Measurements from ENCODE around the gene SETBP1.

SETBP1 gene

DNA sequence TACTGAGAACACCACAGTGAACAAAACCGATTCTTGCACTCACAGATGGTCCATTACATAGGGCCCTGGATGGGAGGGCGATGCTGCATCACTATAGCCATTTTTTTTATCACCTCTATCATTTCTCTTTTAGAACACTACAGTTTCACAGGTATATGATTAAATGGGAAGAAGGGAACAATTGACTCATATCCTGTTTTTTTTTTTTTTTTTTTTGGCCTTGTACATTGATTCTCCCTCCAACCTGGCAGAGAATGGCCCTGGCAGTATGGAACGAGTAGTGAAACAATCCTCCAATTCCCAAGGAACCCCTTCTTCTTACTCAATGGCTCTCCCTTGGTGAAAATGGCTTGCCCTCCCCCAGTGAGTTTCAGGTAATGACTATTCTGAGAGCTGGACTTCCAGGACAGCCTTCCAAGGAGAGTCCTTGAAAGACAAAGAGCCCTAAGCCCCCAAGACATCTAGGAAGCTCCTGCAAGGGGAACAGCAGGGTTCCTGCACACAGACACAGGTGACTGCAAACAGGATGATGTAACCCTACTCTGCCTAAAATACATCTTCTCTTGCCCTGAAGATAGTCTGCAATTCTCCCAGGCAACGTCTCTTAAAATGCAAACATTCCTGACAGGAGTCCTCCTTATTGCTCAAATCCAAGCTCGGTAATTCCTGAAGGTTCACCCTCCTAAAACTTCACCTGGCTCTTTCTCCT, 405.4 kb downstream of the SETBP1 start:
- H2BK12ac ChIP-seq (ENCODE audit: low read length in 2 of 2) = peak overlapping the region in 1 of 2 experiments; percentile 79
- 85% methylated on average over 4 of the region's 5 CpGs for WGBS
- no peak overlapping the region for H3K27ac ChIP-seq (ENCODE audit: low read length, poor library complexity, severe bottlenecking)
- no peaks in the 10 kb centered on the region for H3K36me3 ChIP-seq (ENCODE audit: control insufficient read depth in 1 of 2, insufficient read depth in 2 of 2, low read depth in 1 of 2, low read length in 2 of 2)
- H3K9me3 ChIP-seq (ENCODE audit: control insufficient read depth, low read length) = peaks cover 3% of the 10 kb centered on the region
- no peaks in the 10 kb centered on the region for H3K27me3 ChIP-seq (ENCODE audit: control insufficient read depth in 1 of 2, insufficient read depth in 1 of 2, low read length in 2 of 2)
- H2BK120ac ChIP-seq (ENCODE audit: low read depth, low read length) = peak overlapping the region; percentile 74
- DNase-seq = no peak
- peak overlapping the region in 1 of 2 experiments; percentile 56 for H3K4ac ChIP-seq (ENCODE audit: low read depth in 1 of 2, low read length in 2 of 2)
- H3K18ac ChIP-seq (ENCODE audit: low read depth in 1 of 2, low read length in 2 of 2) = peak overlapping the region; percentile 27 to 31
- no peak overlapping the region for H2AK5ac ChIP-seq (ENCODE audit: low read length, severe bottlenecking)
- peak overlapping the region; percentile 83 for H4K91ac ChIP-seq (ENCODE audit: low read length)
- no peak overlapping the region for H2AFZ ChIP-seq (ENCODE audit: low read depth, low read length)
- H3K79me1 ChIP-seq (replicated peaks; ENCODE audit: low read length, poor library complexity, severe bottlenecking) = no peaks in the 10 kb centered on the region
- no peak overlapping the region for H3K9ac ChIP-seq (ENCODE audit: low read length)
- H3K4me1 ChIP-seq (ENCODE audit: control insufficient read depth, insufficient read depth, low read depth, low read length) = no peaks in the 10 kb centered on the region
- H3K4me3 ChIP-seq (ENCODE audit: insufficient read depth in 1 of 2, low read depth in 1 of 2, low read length in 2 of 2) = no peak overlapping the region
- no peak overlapping the region for H3K23ac ChIP-seq (ENCODE audit: low read length in 2 of 2)
- no peak overlapping the region for H2BK5ac ChIP-seq (ENCODE audit: low read depth, low read length, poor library complexity, severe bottlenecking)
- H4K8ac ChIP-seq (ENCODE audit: low read length) = peak overlapping the region; percentile 57
- no peak overlapping the region for H2BK15ac ChIP-seq (ENCODE audit: low read depth, poor library complexity, severe bottlenecking)
- no peak overlapping the region for H3K4me2 ChIP-seq (ENCODE audit: low read length, poor library complexity, severe bottlenecking)
- H3K14ac ChIP-seq (ENCODE audit: low read length in 2 of 2) = peak overlapping the region in 1 of 2 experiments; percentile 63

DNA sequence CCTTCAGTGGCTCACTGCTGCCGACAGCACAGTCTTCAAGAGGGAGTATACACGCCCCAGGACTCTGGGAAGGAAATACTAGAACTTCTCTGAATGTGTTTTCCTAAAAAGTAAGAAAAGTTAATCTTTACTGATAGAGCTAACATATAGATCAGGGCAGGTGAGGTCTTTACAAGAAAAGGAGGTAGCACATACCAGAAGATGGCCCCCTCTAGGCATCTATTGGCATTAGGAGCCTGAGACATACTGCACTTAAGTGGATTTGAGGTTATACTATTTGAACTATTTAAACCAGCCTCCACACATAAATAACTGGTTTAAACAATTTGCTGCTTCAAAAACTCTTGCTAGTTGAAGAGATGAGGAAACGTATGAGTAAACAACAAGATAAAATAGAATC, 406.1 kb downstream of the SETBP1 start:
- H3K4me2 ChIP-seq (ENCODE audit: low read length, poor library complexity, severe bottlenecking) = no peak overlapping the region
- no peaks in the 10 kb centered on the region for H3K4me1 ChIP-seq (ENCODE audit: control insufficient read depth, insufficient read depth, low read depth, low read length)
- H3K79me1 ChIP-seq (replicated peaks; ENCODE audit: low read length, poor library complexity, severe bottlenecking) = no peaks in the 10 kb centered on the region
- H3K9me3 ChIP-seq (ENCODE audit: control insufficient read depth, low read length) = no peaks in the 10 kb centered on the region
- H4K8ac ChIP-seq (ENCODE audit: low read length) = peak overlapping the region; percentile 57
- no peak overlapping the region for H3K9ac ChIP-seq (ENCODE audit: low read length)
- H2BK120ac ChIP-seq (ENCODE audit: low read depth, low read length) = peak overlapping the region; percentile 74
- H3K4me3 ChIP-seq (ENCODE audit: insufficient read depth in 1 of 2, low read depth in 1 of 2, low read length in 2 of 2) = no peak overlapping the region
- peak overlapping the region in 1 of 2 experiments; percentile 63 for H3K14ac ChIP-seq (ENCODE audit: low read length in 2 of 2)
- H4K91ac ChIP-seq (ENCODE audit: low read length) = peak overlapping the region; percentile 83
- no peak overlapping the region for H2AFZ ChIP-seq (ENCODE audit: low read depth, low read length)
- H2BK5ac ChIP-seq (ENCODE audit: low read depth, low read length, poor library complexity, severe bottlenecking) = no peak overlapping the region
- no peak overlapping the region for H3K23ac ChIP-seq (ENCODE audit: low read length in 2 of 2)
- H3K27me3 ChIP-seq (ENCODE audit: control insufficient read depth in 1 of 2, insufficient read depth in 1 of 2, low read length in 2 of 2) = no peaks in the 10 kb centered on the region
- no peak overlapping the region for H3K27ac ChIP-seq (ENCODE audit: low read length, poor library complexity, severe bottlenecking)
- peak overlapping the region in 1 of 2 experiments; percentile 79 for H2BK12ac ChIP-seq (ENCODE audit: low read length in 2 of 2)
- 82% methylated on average over 3 of the region's 3 CpGs for WGBS
- H3K18ac ChIP-seq (ENCODE audit: low read depth in 1 of 2, low read length in 2 of 2) = peak overlapping the region; percentile 19 to 31
- no peak overlapping the region for H2BK15ac ChIP-seq (ENCODE audit: low read depth, poor library complexity, severe bottlenecking)
- H3K4ac ChIP-seq (ENCODE audit: low read depth in 1 of 2, low read length in 2 of 2) = no peak overlapping the region
- peak; percentile 53 for DNase-seq
- H3K36me3 ChIP-seq (ENCODE audit: control insufficient read depth in 1 of 2, insufficient read depth in 2 of 2, low read depth in 1 of 2, low read length in 2 of 2) = no peaks in the 10 kb centered on the region
- no peak overlapping the region for H2AK5ac ChIP-seq (ENCODE audit: low read length, severe bottlenecking)

GRCh38 chr18:45090526-45091140, 409.9 kb downstream of the SETBP1 start:
- H3K27me3 ChIP-seq (ENCODE audit: control insufficient read depth in 1 of 2, insufficient read depth in 1 of 2, low read length in 2 of 2) = no peaks in the 10 kb centered on the region
- H3K23ac ChIP-seq (ENCODE audit: low read length in 2 of 2) = no peak overlapping the region
- H4K91ac ChIP-seq (ENCODE audit: low read length) = no peak overlapping the region
- DNase-seq = peak; percentile 78
- H3K27ac ChIP-seq (ENCODE audit: low read length, poor library complexity, severe bottlenecking) = no peak overlapping the region
- WGBS = 74% methylated on average over 7 of the region's 7 CpGs
- no peak overlapping the region for H3K14ac ChIP-seq (ENCODE audit: low read length in 2 of 2)
- no peak overlapping the region for H4K8ac ChIP-seq (ENCODE audit: low read length)
- no peak overlapping the region for H2AK5ac ChIP-seq (ENCODE audit: low read length, severe bottlenecking)
- H3K18ac ChIP-seq (ENCODE audit: low read depth in 1 of 2, low read length in 2 of 2) = peak overlapping the region; percentile 16 to 28
- H3K79me1 ChIP-seq (replicated peaks; ENCODE audit: low read length, poor library complexity, severe bottlenecking) = no peaks in the 10 kb centered on the region
- H3K36me3 ChIP-seq (ENCODE audit: control insufficient read depth in 1 of 2, insufficient read depth in 2 of 2, low read depth in 1 of 2, low read length in 2 of 2) = no peaks in the 10 kb centered on the region
- peak overlapping the region; percentile 60 for H2BK15ac ChIP-seq (ENCODE audit: low read depth, poor library complexity, severe bottlenecking)
- no peak overlapping the region for H2AFZ ChIP-seq (ENCODE audit: low read depth, low read length)
- no peak overlapping the region for H2BK120ac ChIP-seq (ENCODE audit: low read depth, low read length)
- H3K4ac ChIP-seq (ENCODE audit: low read depth in 1 of 2, low read length in 2 of 2) = peak overlapping the region in 1 of 2 experiments; percentile 80
- H2BK12ac ChIP-seq (ENCODE audit: low read length in 2 of 2) = peak overlapping the region in 1 of 2 experiments; percentile 91
- no peaks in the 10 kb centered on the region for H3K9me3 ChIP-seq (ENCODE audit: control insufficient read depth, low read length)
- no peak overlapping the region for H3K4me3 ChIP-seq (ENCODE audit: insufficient read depth in 1 of 2, low read depth in 1 of 2, low read length in 2 of 2)
- H3K9ac ChIP-seq (ENCODE audit: low read length) = no peak overlapping the region
- no peak overlapping the region for H2BK5ac ChIP-seq (ENCODE audit: low read depth, low read length, poor library complexity, severe bottlenecking)
- no peaks in the 10 kb centered on the region for H3K4me1 ChIP-seq (ENCODE audit: control insufficient read depth, insufficient read depth, low read depth, low read length)
- H3K4me2 ChIP-seq (ENCODE audit: low read length, poor library complexity, severe bottlenecking) = no peak overlapping the region

DNA sequence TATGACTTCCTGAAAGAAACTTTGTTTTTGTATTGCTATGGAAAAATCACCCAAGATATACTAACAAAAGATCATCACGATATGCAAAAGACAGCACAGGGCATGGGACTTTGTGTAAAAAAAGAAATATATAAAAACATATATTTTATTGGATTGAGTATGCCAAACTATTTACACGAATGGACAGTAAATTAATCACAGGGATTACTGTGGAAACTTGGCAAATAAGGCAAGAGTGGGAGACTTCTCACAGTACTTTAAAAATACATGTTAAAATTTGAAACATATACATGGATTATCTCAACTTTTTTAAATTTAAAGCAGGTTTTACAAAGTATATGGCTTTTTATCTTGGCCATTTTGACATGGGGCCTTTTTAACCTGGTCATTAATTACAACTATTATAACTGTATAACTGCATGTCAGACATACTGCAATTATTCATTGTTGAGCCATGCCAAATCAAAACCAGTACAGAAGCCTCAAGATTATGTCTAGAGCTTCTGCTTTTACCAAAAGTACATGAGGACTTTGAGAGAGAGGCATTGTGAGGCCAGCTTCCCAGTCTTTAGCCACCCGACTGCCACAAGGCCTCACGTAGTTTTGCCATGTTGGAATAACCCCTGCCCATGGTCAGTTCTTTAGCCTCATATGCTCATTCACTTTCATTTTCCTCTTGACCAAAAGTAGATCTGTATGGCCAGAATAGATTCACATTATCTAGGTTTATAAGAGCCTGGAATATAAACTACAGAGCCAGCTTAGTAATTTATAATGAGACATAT, 419.8 kb downstream of the SETBP1 start:
- H2BK120ac ChIP-seq (ENCODE audit: low read depth, low read length) = no peak overlapping the region
- no peak overlapping the region for H3K9ac ChIP-seq (ENCODE audit: low read length)
- no peak overlapping the region for H3K4me2 ChIP-seq (ENCODE audit: low read length, poor library complexity, severe bottlenecking)
- no peak overlapping the region for H4K91ac ChIP-seq (ENCODE audit: low read length)
- H2AFZ ChIP-seq (ENCODE audit: low read depth, low read length) = no peak overlapping the region
- DNase-seq = no peak
- no peak overlapping the region for H3K18ac ChIP-seq (ENCODE audit: low read depth in 1 of 2, low read length in 2 of 2)
- no peak overlapping the region for H4K8ac ChIP-seq (ENCODE audit: low read length)
- no peaks in the 10 kb centered on the region for H3K4me1 ChIP-seq (ENCODE audit: control insufficient read depth, insufficient read depth, low read depth, low read length)
- H3K79me1 ChIP-seq (replicated peaks; ENCODE audit: low read length, poor library complexity, severe bottlenecking) = no peaks in the 10 kb centered on the region
- H3K14ac ChIP-seq (ENCODE audit: low read length in 2 of 2) = no peak overlapping the region
- H3K23ac ChIP-seq (ENCODE audit: low read length in 2 of 2) = no peak overlapping the region
- H2BK5ac ChIP-seq (ENCODE audit: low read depth, low read length, poor library complexity, severe bottlenecking) = no peak overlapping the region
- H3K36me3 ChIP-seq (ENCODE audit: control insufficient read depth in 1 of 2, insufficient read depth in 2 of 2, low read depth in 1 of 2, low read length in 2 of 2) = no peaks in the 10 kb centered on the region
- H3K9me3 ChIP-seq (ENCODE audit: control insufficient read depth, low read length) = no peaks in the 10 kb centered on the region
- H2AK5ac ChIP-seq (ENCODE audit: low read length, severe bottlenecking) = no peak overlapping the region
- no peaks in the 10 kb centered on the region for H3K27me3 ChIP-seq (ENCODE audit: control insufficient read depth in 1 of 2, insufficient read depth in 1 of 2, low read length in 2 of 2)
- H3K27ac ChIP-seq (ENCODE audit: low read length, poor library complexity, severe bottlenecking) = no peak overlapping the region
- 100% methylated on average over 1 of the region's 4 CpGs for WGBS
- no peak overlapping the region for H3K4me3 ChIP-seq (ENCODE audit: insufficient read depth in 1 of 2, low read depth in 1 of 2, low read length in 2 of 2)
- no peak overlapping the region for H3K4ac ChIP-seq (ENCODE audit: low read depth in 1 of 2, low read length in 2 of 2)
- H2BK12ac ChIP-seq (ENCODE audit: low read length in 2 of 2) = no peak overlapping the region
- no peak overlapping the region for H2BK15ac ChIP-seq (ENCODE audit: low read depth, poor library complexity, severe bottlenecking)
